HepG2 (cell line): ENCODE measurements around the gene CTAGE9. TPM values are rescaled to one million over a fixed set of nuclear protein-coding genes. Genes with fewer than 3 reads are reported as not detected.
A peak's percentile ranks its signal among the peaks of the same experiment; 100 is the strongest.
"Not testable (repeated sequence)": the region's sequence is repeated elsewhere in the genome, so short reads cannot be mapped to it uniquely, and the experiment has no call there.

Experiments used
- ATAC-seq: fragments of 200-7000 bp; cut with Tn5 transposase; 3 replicates; pipeline ENCODE4 v1.9.1; 2020; ENCODE audit warnings: mild to moderate bottlenecking, moderate library complexity
- BruUV-seq: library from RNA; stranded (reverse); fragments of 400-500 nt; replicated peaks from 2 replicates; lab custom pipeline; 2021; lab: Mats Ljungman, UMichigan
- CTCF ChIA-PET: fragments of 300-600 bp; formaldehyde crosslinking; extraction: SDS; loops from one replicate; lab custom pipeline; 2021; ENCODE audit warnings: low total read pairs, inconsistent platforms, low intra/inter-chr PET ratio; lab: Yijun Ruan, JAX
- POLR2A ChIA-PET: fragments of 350-600 bp; sonication (Branson Sonifier 250); formaldehyde crosslinking; loops from one replicate; lab custom pipeline; 2020; ENCODE audit warnings: antibody characterized with exemption, inconsistent platforms; lab: Yijun Ruan, JAX
- DNase-seq: peaks from one replicate; pipeline ENCODE4 v3.0.0-alpha.2; 2015; ENCODE audit warnings: low spot score
- FAIRE-seq: peaks from 3 replicates; lab custom pipeline; 2011; peaks lifted over from hg19 to GRCh38; lab: Jason Lieb, UNC
- H2AFZ ChIP-seq: one replicate; pipeline ENCODE4 v1.6.1; 2011; ENCODE audit warnings: low read length, inconsistent platforms
- H3K27ac ChIP-seq: fragments of 300-600 bp; 3 replicates; pipeline ENCODE4 v1.8.0; 2011; ENCODE audit warnings: mixed run types, mild to moderate bottlenecking, mixed read lengths, low read length, inconsistent platforms; ENCODE audit not compliant: insufficient read depth; ENCODE audit errors: extremely low read length
- H3K27me3 ChIP-seq, 2 experiments: fragments of 200-600 bp in 1 of 2; 2 replicates in 1 of 2; 3 replicates in 1 of 2; pipeline versions ENCODE4 v1.6.0 to v1.8.0; 2011; ENCODE audit warnings: low read length in 2 of 2, mild to moderate bottlenecking in 2 of 2, moderate library complexity in 2 of 2, inconsistent platforms in 1 of 2; ENCODE audit not compliant: insufficient read depth in 2 of 2, control insufficient read depth in 1 of 2
- H3K36me3 ChIP-seq, 2 experiments: fragments of 200-600 bp in 1 of 2; replicated peaks in 1 of 2; 2 replicates in 1 of 2; 3 replicates in 1 of 2; pipeline versions ENCODE4 v1.5.1 to v1.8.0; 2011; ENCODE audit warnings: low read length in 2 of 2, inconsistent platforms in 1 of 2; ENCODE audit not compliant: insufficient read depth in 2 of 2, control insufficient read depth in 1 of 2
- H3K4me1 ChIP-seq: 2 replicates; pipeline ENCODE4 v1.5.1; 2012; ENCODE audit warnings: low read length, inconsistent platforms; ENCODE audit not compliant: insufficient read depth
- H3K4me2 ChIP-seq: 2 replicates; pipeline ENCODE4 v1.6.0; 2011; ENCODE audit warnings: low read depth, low read length, inconsistent platforms
- H3K4me3 ChIP-seq, 3 experiments: fragments of 200-600 bp in 1 of 3; sonication (generic), shearing (Covaris generic) in 1 of 3; replicated peaks in 1 of 3; 2 replicates each; pipeline ENCODE4 v1.5.1; 2011 to 2016; ENCODE audit warnings: low read length in 3 of 3, inconsistent platforms in 2 of 3, low read depth in 2 of 3, mild to moderate bottlenecking in 2 of 3, control low read depth in 1 of 3, mixed read lengths in 1 of 3; ENCODE audit not compliant: insufficient read depth in 1 of 3
- H3K79me2 ChIP-seq: one replicate; pipeline ENCODE4 v1.6.1; 2011; ENCODE audit warnings: low read length, inconsistent platforms; ENCODE audit not compliant: insufficient read depth
- H3K9ac ChIP-seq: 2 replicates; pipeline ENCODE4 v1.6.0; 2011; ENCODE audit warnings: mild to moderate bottlenecking, low read depth, low read length, inconsistent platforms; ENCODE audit not compliant: insufficient read depth
- H3K9me3 ChIP-seq: 2 replicates; pipeline ENCODE4 v1.5.1; 2012; ENCODE audit warnings: mild to moderate bottlenecking, low read length
- H4K20me1 ChIP-seq: 2 replicates; pipeline ENCODE4 v1.6.0; 2011; ENCODE audit warnings: inconsistent platforms, mild to moderate bottlenecking, low read length, moderate library complexity; ENCODE audit not compliant: insufficient read depth
- HOMEZ ChIP-seq: IDR thresholded peaks from 2 replicates; pipeline ENCODE4 v1.6.1; 2016; ENCODE audit warnings: low read depth
- POGZ ChIP-seq: sonication (generic); formaldehyde crosslinking; IDR thresholded peaks from 2 replicates; pipeline ENCODE4 v1.4.0; 2020; ENCODE audit warnings: mild to moderate bottlenecking, missing genetic modification reagents
- ZNF136 ChIP-seq: sonication (generic); formaldehyde crosslinking; IDR thresholded peaks from 2 replicates; pipeline ENCODE4 v1.8.1; 2022; ENCODE audit warnings: low read depth, mild to moderate bottlenecking, moderate library complexity, missing genetic modification reagents
- WGBS: methylation state at CpG from one replicate; pipeline ENCODE4 v1.1.6; 2017; ENCODE audit warnings: low lambda C conversion rate; 5-methylcytosine and 5-hydroxymethylcytosine counted together
- in situ Hi-C: cut with HindIII; loops from 2 replicates; pipeline ENCODE4 v1.10.0; 2017; ENCODE audit warnings: low pct_unique_long_range_greater_than_20kb; ENCODE audit not compliant: extremely low pct_ligation_motif_present
- intact Hi-C: fragments of 100-400 bp; cut with micrococcal nuclease; formaldehyde crosslinking; loops from one replicate; pipeline ENCODE4 v1.10.0; 2022; ENCODE audit not compliant: unreplicated experiment
- polyA plus RNA-seq, 8 experiments: library from polyadenylated mRNA; depleted of rRNA in 3 of 8; stranded (reverse) in 7 of 8; unstranded in 1 of 8; fragments of >200 nt; fragmentation: Illumina TruSeq in 4 of 8; extraction: Trizol in 4 of 8; gene quantifications; 2 replicates each; pipeline versions ENCODE4 v1.2.1 to v1.2.3, GENCODE V29; 2011 to 2016; ENCODE audit warnings: low read depth in 4 of 8, missing spikeins in 1 of 8, mixed read lengths in 1 of 8; ENCODE audit not compliant: insufficient read depth in 1 of 8
- total RNA-seq, 5 experiments: library from RNA; depleted of rRNA; stranded (reverse); fragments of >200 nt; fragmentation: Illumina TruSeq; extraction: Trizol; gene quantifications; 2 replicates each; pipeline ENCODE4 v1.2.3, GENCODE V29; 2016; ENCODE audit warnings: low read depth in 1 of 5
- TF ChIP-seq, protein P1 (sequence below): sonication (generic); formaldehyde crosslinking; IDR thresholded peaks from 2 replicates; pipeline ENCODE4 v1.5.1; 2020; ENCODE audit warnings: mild to moderate bottlenecking, missing genetic modification reagents, moderate library complexity

The CTAGE9 gene
- total and polyA plus RNA-seq, 2 of the 13 experiments (the other 11 are each of a cell fraction or from before 2014, with no cell fraction given) = not detected

DNA sequence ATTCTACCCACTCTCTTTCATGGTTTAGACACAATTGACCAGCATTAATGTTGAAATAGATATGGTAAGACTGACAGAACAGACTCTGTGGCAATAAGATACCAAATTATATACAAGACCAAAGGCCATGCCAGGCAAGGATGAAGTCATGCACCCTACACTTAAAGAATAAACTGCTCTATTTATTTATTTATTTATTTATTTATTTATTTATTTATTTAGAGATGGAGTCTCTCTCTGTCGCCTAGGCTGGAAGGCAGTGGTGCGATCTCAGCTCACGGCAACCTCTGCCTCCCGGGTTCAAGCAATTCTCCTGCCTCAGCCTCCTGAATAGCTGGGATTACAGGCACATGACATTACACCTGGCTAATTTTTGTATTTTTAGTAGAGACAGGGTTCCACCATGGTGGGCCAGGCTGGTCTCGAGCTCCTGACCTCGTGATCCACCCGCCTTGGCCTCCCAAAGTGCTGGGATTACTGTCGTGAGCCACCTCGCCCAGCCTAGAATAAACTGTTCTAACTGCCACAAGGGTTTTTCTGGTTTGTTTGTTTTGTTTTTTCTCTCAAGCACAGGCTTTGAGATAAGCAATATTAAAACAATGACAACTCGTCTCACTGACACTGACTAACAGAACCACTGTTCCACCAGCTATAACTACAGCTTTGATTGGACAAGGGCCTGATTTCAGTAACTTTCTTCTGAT is 40.3 kb upstream of the CTAGE9 start:
- H3K79me2 ChIP-seq, H3K9ac ChIP-seq, DNase-seq, BruUV-seq, FAIRE-seq, in situ Hi-C loops, ATAC-seq, intact Hi-C loops, H3K4me3 ChIP-seq, CTCF ChIA-PET, H4K20me1 ChIP-seq, H3K36me3 ChIP-seq, H3K27me3 ChIP-seq, H3K4me2 ChIP-seq, H3K9me3 ChIP-seq: not testable (repeated sequence)
- peak overlapping the region; percentile 25 for H3K27ac ChIP-seq
- WGBS = 88% methylated on average over 10 of the region's 10 CpGs
- POLR2A ChIA-PET = interaction anchor here (0.9 kb wide), 1 partner anchor 86 kb away, joined by 3 read pairs; no protein-coding TSS in a partner anchor
- H2AFZ ChIP-seq = peak overlapping the region; percentile 32
- TF ChIP-seq ZNF136 (CRISPR knock-in tag) (peak; percentile 44; the same call in 1 of the 2 replicates), POGZ (CRISPR knock-in tag) (0 out of 2 replicates have a peak, but pooled peaks have one; percentile 25), HOMEZ (CRISPR knock-in tag) (0 out of 2 replicates have a peak, but pooled peaks have one; percentile 59)
- TF ChIP-seq, protein P1, sequence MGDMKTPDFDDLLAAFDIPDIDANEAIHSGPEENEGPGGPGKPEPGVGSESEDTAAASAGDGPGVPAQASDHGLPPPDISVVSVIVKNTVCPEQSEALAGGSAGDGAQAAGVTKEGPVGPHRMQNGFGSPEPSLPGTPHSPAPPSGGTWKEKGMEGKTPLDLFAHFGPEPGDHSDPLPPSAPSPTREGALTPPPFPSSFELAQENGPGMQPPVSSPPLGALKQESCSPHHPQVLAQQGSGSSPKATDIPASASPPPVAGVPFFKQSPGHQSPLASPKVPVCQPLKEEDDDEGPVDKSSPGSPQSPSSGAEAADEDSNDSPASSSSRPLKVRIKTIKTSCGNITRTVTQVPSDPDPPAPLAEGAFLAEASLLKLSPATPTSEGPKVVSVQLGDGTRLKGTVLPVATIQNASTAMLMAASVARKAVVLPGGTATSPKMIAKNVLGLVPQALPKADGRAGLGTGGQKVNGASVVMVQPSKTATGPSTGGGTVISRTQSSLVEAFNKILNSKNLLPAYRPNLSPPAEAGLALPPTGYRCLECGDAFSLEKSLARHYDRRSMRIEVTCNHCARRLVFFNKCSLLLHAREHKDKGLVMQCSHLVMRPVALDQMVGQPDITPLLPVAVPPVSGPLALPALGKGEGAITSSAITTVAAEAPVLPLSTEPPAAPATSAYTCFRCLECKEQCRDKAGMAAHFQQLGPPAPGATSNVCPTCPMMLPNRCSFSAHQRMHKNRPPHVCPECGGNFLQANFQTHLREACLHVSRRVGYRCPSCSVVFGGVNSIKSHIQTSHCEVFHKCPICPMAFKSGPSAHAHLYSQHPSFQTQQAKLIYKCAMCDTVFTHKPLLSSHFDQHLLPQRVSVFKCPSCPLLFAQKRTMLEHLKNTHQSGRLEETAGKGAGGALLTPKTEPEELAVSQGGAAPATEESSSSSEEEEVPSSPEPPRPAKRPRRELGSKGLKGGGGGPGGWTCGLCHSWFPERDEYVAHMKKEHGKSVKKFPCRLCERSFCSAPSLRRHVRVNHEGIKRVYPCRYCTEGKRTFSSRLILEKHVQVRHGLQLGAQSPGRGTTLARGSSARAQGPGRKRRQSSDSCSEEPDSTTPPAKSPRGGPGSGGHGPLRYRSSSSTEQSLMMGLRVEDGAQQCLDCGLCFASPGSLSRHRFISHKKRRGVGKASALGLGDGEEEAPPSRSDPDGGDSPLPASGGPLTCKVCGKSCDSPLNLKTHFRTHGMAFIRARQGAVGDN (CRISPR knock-in tag) = peak; percentile 44
- peaks cover 48% of the 10 kb centered on the region for H3K4me1 ChIP-seq
